ENCODE measurements around the gene ZNF134.

DNA sequence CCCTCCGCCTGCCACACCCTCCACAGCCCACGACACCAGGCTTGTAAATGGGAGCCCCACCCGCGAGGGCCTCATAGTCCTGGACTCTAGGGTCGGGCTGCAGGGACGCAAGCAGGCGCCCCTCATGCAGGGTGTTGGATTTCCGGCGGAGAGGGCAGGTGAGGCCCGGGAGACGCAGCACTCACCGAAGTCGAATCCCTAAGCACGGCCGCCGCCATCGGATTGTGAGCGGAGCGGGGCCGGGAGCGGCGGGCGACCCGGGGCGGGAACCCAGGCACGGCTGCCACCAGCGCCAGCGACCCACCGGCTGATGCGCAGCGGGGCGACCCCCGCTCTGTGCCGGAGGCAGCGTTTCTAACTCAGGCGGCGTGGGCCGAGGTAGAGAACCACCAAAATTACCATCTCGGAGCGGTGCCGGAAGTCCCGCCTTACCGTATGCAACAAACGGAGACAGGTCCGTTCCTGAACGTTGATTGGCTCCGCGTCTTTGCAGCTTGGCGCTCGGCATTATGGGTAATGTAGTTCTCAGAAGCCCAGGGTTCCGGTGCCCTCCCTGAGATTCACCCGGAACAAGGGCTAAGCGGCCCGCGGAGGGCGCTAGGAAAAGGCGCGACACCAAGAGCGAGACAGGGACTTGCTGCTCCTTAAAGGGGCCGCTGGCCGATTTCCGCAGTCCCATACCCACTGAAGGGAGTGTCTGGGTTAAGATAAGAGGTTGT, 35.4 kb upstream of the ZNF134 start, which contains the start of gene ZNF416:
- TF ChIP-seq, protein P1, sequence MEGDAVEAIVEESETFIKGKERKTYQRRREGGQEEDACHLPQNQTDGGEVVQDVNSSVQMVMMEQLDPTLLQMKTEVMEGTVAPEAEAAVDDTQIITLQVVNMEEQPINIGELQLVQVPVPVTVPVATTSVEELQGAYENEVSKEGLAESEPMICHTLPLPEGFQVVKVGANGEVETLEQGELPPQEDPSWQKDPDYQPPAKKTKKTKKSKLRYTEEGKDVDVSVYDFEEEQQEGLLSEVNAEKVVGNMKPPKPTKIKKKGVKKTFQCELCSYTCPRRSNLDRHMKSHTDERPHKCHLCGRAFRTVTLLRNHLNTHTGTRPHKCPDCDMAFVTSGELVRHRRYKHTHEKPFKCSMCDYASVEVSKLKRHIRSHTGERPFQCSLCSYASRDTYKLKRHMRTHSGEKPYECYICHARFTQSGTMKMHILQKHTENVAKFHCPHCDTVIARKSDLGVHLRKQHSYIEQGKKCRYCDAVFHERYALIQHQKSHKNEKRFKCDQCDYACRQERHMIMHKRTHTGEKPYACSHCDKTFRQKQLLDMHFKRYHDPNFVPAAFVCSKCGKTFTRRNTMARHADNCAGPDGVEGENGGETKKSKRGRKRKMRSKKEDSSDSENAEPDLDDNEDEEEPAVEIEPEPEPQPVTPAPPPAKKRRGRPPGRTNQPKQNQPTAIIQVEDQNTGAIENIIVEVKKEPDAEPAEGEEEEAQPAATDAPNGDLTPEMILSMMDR (IDR thresholded peaks at IDR 0.05; ENCODE audit: poor library complexity, severe bottlenecking) = peak; percentile 70
- TF ChIP-seq RAD21 (conservative IDR thresholded peaks at IDR 0.05) (peak; percentile 56), MXI1 (conservative IDR thresholded peaks at IDR 0.05; ENCODE audit: poor library complexity, severe bottlenecking) (peak; percentile 91), EP300 (conservative IDR thresholded peaks at IDR 0.05; ENCODE audit: poor library complexity, severe bottlenecking) (peak; percentile 29), POLR2AphosphoS5 (IDR thresholded peaks at IDR 0.05) (peak; percentile 71), EZH2 (IDR thresholded peaks at IDR 0.05; ENCODE audit: borderline replicate concordance, insufficient read depth, low read length, poor library complexity, severe bottlenecking) (no peak)
